Activated CD4-positive, alpha-beta T cell treated with anti-CD3 and anti-CD28 coated beads for 4 hours (primary cell): ENCODE measurements around the gene MAEL.

ENCODE experiments used
- DNase-seq, 2 donors: peaks; one replicate each; pipeline ENCODE4 v3.0.0-alpha.2; 2020

Gene MAEL

DNA sequence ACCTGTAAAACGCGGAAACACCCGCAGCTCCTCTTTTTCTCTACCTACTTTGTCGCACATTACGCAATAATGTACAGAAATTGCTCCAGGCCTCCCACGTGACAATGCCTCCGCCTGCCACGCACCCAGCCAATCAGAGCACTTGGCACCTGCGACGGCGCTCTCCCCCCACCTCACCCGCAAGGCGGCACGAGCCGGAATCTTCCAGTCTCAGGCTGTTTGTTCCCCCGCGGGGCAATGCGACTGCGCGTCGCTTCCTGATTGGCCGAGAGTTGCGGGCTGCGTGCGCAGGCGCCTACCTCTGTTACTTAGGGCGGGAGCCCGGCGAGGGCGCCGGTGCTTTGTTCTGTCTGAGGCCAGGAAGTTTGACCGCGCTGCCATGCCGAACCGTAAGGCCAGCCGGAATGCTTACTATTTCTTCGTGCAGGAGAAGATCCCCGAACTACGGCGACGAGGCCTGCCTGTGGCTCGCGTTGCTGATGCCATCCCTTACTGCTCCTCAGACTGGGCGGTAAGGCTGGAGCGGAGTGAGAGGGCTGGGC is at the start of gene MAEL:
MAEL (plus strand) TSS at position 307 of the 542 bp plus-strand sequence; CDS start at position 380, 73 bp downstream.
- DNase-seq, result no peak

DNA sequence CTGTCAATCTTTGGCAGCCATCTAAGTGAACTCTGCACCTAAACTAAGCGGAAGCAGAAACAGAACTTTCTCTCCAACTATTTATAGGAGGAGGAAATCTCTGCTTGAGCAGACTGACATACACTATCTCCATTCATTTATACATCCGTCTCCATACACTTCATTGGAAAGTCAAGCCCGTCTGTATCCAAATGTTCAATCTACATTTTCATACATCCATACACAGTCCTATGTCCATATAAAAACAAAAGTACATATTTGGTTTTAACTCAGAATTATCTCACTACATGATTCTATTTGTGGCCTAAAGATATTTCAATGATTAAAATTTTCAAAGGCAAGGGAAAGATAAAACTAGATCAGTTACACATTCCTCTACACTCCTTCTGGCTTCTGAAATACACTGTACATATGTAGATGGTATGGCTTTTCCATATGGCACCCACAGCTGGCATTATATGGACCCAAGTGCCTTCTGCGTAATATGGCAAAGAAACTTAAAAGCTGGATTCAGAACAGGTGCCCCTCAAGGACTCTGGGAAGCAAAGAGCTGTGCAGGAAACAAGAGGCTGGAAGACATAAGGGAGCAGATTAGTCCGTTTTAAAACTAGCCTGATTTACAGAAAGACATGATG is 49.2 kb upstream of the MAEL start:
- no peak for DNase-seq

DNA sequence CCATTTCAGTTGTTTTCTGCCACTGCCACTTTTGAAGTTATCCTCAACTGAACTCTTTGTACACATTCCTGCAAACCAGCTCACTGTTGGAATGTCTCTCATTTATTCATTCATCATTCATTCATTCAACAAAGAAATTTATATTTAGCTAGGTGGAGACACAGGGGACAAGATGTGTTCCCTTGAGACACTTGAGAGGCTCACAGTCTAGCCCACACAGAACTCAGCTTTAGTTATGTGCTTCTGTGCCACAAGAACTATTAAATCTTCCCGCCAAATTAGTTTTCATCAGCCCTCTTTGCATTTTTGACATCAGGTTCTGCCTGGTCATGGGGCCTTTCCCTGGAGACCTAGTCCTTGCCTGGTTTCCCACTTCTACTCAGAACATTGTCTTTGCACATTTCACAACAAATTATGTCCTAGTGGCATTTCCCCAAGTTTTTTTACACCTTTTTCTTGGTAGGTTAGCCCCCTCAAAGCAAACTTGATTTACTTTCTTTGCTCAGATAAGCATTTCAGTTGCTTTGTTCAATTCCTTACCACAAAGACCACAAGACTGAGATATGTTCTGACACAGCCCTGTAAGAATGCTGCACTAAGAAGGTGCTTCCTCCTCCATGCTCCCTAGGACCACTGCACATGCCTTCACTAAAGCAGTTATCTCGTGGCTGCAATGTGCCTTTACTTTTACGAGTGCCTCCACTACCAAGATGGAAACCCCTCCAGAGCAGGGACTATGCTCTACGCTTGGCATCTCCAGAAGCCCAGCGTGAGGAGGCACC is 44.7 kb upstream of the MAEL start:
- no peak for DNase-seq

DNA sequence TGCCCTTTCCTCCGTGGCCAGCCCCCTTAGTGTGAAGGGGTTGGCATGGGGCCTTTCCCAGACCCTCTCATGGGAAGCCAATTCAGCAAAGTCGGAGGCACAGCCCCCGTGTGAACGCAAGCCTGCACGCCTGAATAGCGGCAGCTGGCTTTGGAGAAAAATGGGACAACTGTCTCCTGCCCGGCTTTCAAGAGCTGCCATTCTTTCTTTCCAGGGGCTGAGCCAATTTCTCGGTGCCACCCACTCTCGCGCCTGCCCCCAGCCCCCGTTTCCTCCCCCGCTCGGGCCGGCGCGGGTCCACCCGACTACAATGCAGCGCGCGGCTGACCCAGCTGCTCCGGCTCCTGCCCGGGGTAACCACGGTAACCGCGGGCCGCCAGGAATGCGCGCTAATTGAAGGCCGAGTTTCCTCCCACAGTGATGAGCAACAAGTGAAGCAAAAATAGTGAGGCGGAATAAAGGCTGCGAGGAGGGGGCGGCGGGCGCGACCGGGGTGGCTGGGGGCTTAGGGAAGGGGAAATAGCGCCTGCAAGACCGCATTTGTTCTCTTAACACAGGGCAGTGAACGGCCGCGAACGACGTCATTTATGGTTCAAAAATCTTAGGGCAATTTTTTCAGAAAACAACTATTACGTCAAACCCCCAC is 41.6 kb upstream of the MAEL start:
- no peak for DNase-seq

GRCh38 chr1:166948856-166949350 is 40.2 kb upstream of the MAEL start:
- no peak for DNase-seq

- no peak for DNase-seq
Observed at GRCh38 chr1:166950156-166950555, 38.9 kb upstream of the MAEL start.

DNA sequence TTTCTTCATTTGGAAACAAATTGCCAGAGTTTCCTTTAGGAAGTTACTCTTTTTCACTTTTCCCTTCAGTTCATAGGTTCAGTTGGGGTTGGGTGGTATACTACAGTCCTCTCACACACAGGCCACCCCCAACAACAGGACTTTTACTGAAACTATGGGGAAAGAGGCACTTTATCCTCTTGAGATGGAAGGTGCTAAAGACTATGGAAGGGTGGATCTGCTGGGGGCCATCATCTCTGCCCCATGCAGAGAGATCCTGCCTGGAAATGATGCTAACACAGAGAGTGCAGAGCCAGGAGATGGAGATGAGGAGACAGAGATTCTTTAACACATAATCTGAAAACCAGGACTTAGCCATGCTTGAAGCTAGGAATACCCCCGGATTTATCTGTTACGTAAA is 38.0 kb upstream of the MAEL start:
- no peak for DNase-seq

DNA sequence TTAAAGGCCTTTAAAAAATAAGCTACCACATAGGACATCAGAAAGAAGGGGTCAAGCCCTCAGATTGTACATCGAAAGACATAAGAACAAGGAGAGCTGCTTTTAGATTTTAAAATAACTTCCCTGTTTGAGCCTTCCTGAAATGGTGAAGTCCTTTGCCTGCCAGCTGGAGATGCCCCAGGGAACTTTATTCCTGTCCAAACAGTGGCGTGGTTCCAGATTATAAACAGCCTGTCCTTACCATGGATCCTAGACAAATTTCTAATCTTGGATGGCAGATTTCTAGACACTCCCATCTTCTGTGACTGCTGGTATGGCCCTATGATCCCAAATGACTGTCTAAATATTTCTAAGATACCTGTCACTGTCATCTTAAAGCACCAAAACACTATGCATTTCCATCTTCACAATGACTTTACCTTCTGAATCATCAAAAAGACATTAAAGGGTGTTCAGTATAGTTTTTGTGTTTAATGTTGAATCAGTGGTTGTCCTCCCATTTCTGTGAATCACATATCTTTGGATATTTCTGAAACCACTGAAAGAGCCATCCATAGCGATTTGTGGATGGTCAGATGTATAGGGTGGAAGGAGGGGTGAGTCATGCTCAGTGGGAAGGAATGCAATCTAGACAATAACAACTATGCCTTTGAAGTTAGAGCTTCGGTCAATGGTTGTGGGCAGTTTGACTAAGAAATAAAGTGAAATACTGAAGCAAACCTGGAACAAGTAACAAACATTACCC is 36.9 kb upstream of the MAEL start:
- DNase-seq, result no peak

- DNase-seq, result no peak
Observed at GRCh38 chr1:166953491-166953890, 35.6 kb upstream of the MAEL start.

DNA sequence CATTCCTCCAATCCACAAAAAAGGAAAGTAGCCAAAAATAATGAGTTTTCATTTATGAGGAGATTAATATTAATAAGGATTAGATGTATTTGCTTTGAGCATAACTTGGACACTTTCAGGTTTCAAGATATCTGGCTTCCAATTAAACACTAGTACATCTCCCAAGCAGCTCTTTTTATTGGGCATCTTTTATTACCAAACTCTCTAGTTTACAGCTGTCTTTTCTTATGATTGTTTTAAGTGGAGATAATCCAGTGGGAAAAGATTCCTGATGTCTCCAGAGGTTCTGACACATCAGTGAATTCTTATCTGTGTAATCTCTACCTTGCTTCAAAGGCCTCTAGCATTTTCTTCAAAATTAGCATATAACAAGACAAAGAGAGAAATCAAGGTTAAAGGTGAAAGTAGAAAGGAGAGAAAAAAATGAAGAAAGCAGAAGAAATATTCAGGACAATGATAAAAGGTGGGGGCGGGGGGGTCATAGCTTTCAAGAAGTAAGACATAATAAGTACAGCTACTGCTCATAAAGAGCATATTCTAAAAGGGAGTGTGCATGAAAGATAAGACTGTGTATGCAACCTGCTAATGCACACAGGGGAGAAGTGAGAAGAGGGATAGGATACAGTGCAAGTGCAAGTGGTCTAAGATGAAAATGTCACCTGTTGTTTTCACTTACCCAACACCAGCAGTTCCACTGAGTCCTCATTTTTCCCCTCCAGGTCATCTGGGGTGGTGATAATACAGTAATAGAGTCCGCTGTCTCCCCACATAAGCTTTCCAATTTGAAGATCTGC is 32.8 kb upstream of the MAEL start:
- no peak for DNase-seq

GRCh38 chr1:166956872-166957271 is 32.2 kb upstream of the MAEL start:
- no peak for DNase-seq

GRCh38 chr1:166960858-166961474 is 28.1 kb upstream of the MAEL start:
- no peak for DNase-seq

DNA sequence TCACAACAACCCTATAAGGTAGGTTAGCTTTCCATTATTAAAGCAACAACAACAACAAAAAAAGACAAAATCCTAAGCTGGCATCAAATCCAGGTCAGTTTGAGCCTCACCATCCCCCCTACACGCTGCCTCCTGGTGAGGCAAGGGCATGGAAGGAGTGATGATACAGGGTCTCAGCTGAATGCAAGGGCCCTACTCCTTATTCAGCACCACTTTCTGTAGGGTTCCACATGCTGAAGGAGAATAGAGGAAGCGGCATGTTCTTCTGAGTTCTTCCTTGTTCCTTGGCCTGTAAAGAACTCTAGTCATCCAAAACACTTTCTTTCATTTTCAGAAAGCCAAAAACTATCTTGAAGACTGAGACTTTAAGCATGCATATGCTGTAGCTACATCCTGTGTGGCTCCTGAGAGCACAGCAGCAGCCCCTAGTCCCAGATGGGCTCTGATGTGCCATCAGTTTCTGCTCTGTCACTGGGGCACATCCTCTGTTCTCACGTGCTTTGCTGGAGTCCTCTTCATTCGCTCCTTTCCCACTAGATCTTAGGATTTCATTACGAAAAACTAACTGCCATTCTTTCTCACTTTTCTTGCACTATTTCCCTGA is 19.9 kb upstream of the MAEL start:
- no peak for DNase-seq

GRCh38 chr1:166971252-166971651 is 17.8 kb upstream of the MAEL start:
- DNase-seq, result no peak

- DNase-seq, result no peak
Observed at GRCh38 chr1:166972193-166972592, 16.9 kb upstream of the MAEL start.

GRCh38 chr1:166972826-166973225 is 16.3 kb upstream of the MAEL start:
- no peak for DNase-seq

DNA sequence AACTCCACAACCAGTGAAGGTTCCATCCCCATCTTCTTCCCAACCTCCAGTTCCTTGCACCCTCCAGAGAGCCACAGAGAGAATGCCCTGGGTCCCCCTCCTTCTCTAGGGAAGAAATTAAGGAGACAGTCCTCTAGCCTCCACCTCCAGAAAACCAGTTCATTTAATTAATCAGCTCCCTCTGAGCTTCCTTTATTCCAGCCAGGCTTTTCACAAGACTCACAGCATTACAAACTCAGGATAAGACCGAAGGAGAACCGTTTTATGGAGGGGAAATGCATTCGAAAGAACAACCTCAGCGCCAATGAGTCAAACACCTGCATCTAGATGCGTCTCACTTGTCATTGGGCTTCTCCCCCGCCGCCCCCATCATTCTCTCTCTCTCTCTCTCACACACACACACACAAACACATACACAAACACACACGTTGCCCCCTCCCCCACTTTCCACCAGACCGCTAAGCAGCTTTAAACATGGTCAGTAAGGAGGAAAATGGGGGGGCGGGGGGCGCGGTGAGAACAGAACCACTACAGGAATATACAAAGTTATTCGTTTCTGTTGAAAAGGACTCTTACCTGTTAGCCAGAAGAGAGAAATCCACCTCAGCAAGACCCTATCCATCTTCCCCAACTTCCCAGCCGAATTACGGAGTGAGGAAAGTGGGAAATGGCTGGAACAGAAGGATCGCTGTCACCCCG is 14.3 kb upstream of the MAEL start:
- peak; percentile 61 to 63 for DNase-seq

- peak; percentile 69 to 76 for DNase-seq
Observed at GRCh38 chr1:166975361-166976129, 13.5 kb upstream of the MAEL start, which contains the start of gene ILDR2. Gene ILDR2 (minus strand): TSS chr1:166975540. CDS start chr1:166975268, 272 bp downstream.

GRCh38 chr1:166977951-166978350 is 11.1 kb upstream of the MAEL start:
- no peak for DNase-seq
